Right lobe of liver (tissue), 4 donors: Measurements from ENCODE around the gene CIDEC.
A peak's percentile ranks its signal among the peaks of the same experiment; 100 is the strongest.

Experiments used
- POLR2A ChIP-seq: fragments of 450-650 bp; IDR thresholded peaks from one replicate; pipeline ENCODE4 v1.6.1; 2017; ENCODE audit warnings: antibody characterized with exemption, mild to moderate bottlenecking
- TF ChIP-seq, protein P1 (sequence below), 4 donors: fragments of 200-600 bp in 3 of 4; fragments of 450-650 bp in 1 of 4; IDR thresholded peaks; one replicate each; pipeline versions ENCODE4 v1.5.1 to v1.8.0; 2016 to 2022; ENCODE audit warnings: antibody characterized with exemption in 4 of 4, mild to moderate bottlenecking in 2 of 4
- donor health status: DM: no; HTN: no; CAD: no.
- donor health status: DM: no; HTN: no; CAD: no.
- donor health status: DM: no; HTN: yes; CAD: no.

DNA sequence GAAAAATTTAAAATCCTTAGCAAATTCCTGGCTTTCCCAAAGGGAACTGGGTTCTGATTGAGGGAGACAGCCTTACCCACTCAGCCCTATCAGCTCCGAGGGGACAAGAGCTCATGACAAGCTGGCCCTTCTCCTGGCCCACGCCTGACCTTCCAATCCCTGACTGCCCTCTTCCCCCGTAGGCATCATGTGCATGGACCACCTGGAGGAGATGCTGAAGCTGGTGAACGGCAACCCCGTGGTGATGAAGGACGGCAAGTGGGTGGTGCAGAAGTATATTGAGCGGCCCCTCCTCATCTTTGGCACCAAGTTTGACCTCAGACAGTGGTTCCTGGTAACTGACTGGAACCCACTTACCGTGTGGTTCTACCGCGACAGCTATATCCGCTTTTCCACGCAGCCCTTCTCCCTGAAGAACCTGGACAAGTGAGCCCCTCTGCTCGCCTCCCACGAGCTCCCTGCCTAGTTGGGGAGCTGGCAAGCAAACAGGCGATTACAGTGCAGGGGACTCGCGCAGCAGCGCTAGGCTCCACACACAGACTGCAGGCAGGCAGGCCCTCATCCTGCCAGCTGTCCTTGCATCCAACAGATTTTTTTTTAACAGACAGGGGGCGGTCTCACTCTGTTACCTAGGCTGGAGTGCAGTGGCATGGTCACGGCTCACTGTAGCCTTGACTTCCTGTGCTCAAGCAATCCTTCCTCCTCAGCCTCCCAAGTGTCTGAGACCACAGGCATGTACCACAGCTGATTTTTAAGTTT, 53.1 kb downstream of the CIDEC start:
- TF ChIP-seq, protein P1, sequence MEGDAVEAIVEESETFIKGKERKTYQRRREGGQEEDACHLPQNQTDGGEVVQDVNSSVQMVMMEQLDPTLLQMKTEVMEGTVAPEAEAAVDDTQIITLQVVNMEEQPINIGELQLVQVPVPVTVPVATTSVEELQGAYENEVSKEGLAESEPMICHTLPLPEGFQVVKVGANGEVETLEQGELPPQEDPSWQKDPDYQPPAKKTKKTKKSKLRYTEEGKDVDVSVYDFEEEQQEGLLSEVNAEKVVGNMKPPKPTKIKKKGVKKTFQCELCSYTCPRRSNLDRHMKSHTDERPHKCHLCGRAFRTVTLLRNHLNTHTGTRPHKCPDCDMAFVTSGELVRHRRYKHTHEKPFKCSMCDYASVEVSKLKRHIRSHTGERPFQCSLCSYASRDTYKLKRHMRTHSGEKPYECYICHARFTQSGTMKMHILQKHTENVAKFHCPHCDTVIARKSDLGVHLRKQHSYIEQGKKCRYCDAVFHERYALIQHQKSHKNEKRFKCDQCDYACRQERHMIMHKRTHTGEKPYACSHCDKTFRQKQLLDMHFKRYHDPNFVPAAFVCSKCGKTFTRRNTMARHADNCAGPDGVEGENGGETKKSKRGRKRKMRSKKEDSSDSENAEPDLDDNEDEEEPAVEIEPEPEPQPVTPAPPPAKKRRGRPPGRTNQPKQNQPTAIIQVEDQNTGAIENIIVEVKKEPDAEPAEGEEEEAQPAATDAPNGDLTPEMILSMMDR (IDR thresholded peaks at IDR 0.05), result peak in 2 of 4 donors; percentile 28 to 33
- TF ChIP-seq POLR2A, result no peak
